ENCODE measurements around the gene DNAJB6. TPM values are rescaled to one million over a fixed set of nuclear protein-coding genes. Genes with fewer than 3 reads are reported as not detected.

The DNAJB6 gene
- total RNA-seq, 1 experiment from 2014 or later, result 82.5 TPM

GRCh38 chr7:157292770-157293412, 43.9 kb upstream of the DNAJB6 start:
- Histone ChIP-seq H3K36me3 (ENCODE audit: control insufficient read depth in 1 of 2, insufficient read depth in 2 of 2, low read length in 2 of 2) (no peaks in the 10 kb centered on the region), H4K20me1 (ENCODE audit: insufficient read depth) (no peaks in the 10 kb centered on the region), H3K4me3 (replicated peaks in 1 of 2; ENCODE audit: low read depth in 1 of 2, low read length in 2 of 2) (no peak overlapping the region), H3K9me3 (ENCODE audit: control insufficient read depth in 1 of 2, insufficient read depth in 1 of 2, low read depth in 1 of 2, low read length in 2 of 2) (no peaks in the 10 kb centered on the region), H3K9me2 (ENCODE audit: insufficient read depth) (no peaks in the 10 kb centered on the region), H3K4me1 (ENCODE audit: control insufficient read depth in 1 of 2, insufficient read depth in 2 of 2, low read length in 2 of 2) (peaks cover 21 to 41% of the 10 kb centered on the region in 2 experiments), H3K27me3 (ENCODE audit: insufficient read depth, low read length) (no peaks in the 10 kb centered on the region), H3K9ac (ENCODE audit: low read length) (no peak overlapping the region), H3K27ac (ENCODE audit: low read depth, low read length) (no peak overlapping the region), H2AFZ (ENCODE audit: low read depth, low read length, poor library complexity, severe bottlenecking) (no peak overlapping the region), H3K4me2 (ENCODE audit: low read length) (peak overlapping the region; percentile 47), H3K79me2 (ENCODE audit: insufficient read depth, low read length) (no peaks in the 10 kb centered on the region)
- CTCF ChIA-PET, result no interaction called here
- no peak for TF ChIP-seq REST (IDR thresholded peaks at IDR 0.05; ENCODE audit: low read depth)
- TF ChIP-seq EGR1 (IDR thresholded peaks at IDR 0.05; ENCODE audit: low read depth), result no peak
- TF ChIP-seq CTCF (IDR thresholded peaks at IDR 0.05 in 2 of 3, conservative IDR thresholded peaks at IDR 0.05 in 1 of 3; ENCODE audit: borderline replicate concordance in 1 of 3, insufficient read depth in 1 of 3, low read depth in 2 of 3, low read length in 2 of 3), result no peak
- TF ChIP-seq MAX (IDR thresholded peaks at IDR 0.05), result no peak
- TF ChIP-seq CEBPB (IDR thresholded peaks at IDR 0.05; ENCODE audit: low read depth), result no peak
- no peak for TF ChIP-seq EZH2 (IDR thresholded peaks at IDR 0.05)
- no peak for TF ChIP-seq TCF7L2 (IDR thresholded peaks at IDR 0.05; ENCODE audit: borderline replicate concordance, extremely low read depth, insufficient read depth, insufficient read length)
- TF ChIP-seq ZFX (IDR thresholded peaks at IDR 0.05), result no peak
- TF ChIP-seq JUND (IDR thresholded peaks at IDR 0.05), result no peak
- no peak for TF ChIP-seq ELF1 (IDR thresholded peaks at IDR 0.05; ENCODE audit: borderline replicate concordance, low read depth)
- no peak for TF ChIP-seq YY1 (IDR thresholded peaks at IDR 0.05; ENCODE audit: extremely low read depth, insufficient replicate concordance, low read depth, low read length)
- TF ChIP-seq SIN3A (IDR thresholded peaks at IDR 0.05; ENCODE audit: low read depth), result no peak
- TF ChIP-seq EZH2phosphoT487 (IDR thresholded peaks at IDR 0.05; ENCODE audit: borderline replicate concordance), result no peak
- TF ChIP-seq SP1 (IDR thresholded peaks at IDR 0.05; ENCODE audit: low read depth), result no peak
- no peak for TF ChIP-seq ATF3 (IDR thresholded peaks at IDR 0.05)
- no peak for TF ChIP-seq SRF (IDR thresholded peaks at IDR 0.05; ENCODE audit: low read depth)
- TF ChIP-seq POLR2A (IDR thresholded peaks at IDR 0.05; ENCODE audit: borderline replicate concordance, extremely low read depth, insufficient read depth, insufficient read length), result no peak
- TF ChIP-seq POLR2AphosphoS5 (IDR thresholded peaks at IDR 0.05; ENCODE audit: low read depth, low read length), result no peak
- TF ChIP-seq FOSL1 (IDR thresholded peaks at IDR 0.05; ENCODE audit: low read depth), result no peak
- ATAC-seq, result no peak
- RAD21 ChIA-PET (ENCODE audit: low non-redundant PET in 1 of 2, low total read pairs in 2 of 2, uncharacterized antibody in 2 of 2, unreplicated experiment in 2 of 2), result no interaction called here
- intact Hi-C loops (cut with micrococcal nuclease), result no loop called here
- POLR2A ChIA-PET, result no interaction called here
- no peak for DNase-seq (ENCODE audit: low read depth, low spot score)
- BruUV-seq (replicated peaks), result no TSS peak
